GM23338 (cell line): ENCODE results near the gene COMMD3. TPM values are rescaled to one million over a fixed set of nuclear protein-coding genes. Genes with fewer than 3 reads are reported as not detected.

Experiments used
- ATAC-seq: fragments of 200-7000 bp; cut with Tn5 transposase; 3 replicates; pipeline ENCODE4 v1.9.1; 2020
- DNase-seq: peaks from one replicate; pipeline ENCODE4 v3.0.0-alpha.2; 2015; ENCODE audit warnings: low spot score
- H2AFZ ChIP-seq: fragments of 200-600 bp; sonication (generic); 2 replicates; pipeline ENCODE4 v1.8.0; 2016; ENCODE audit warnings: antibody characterized with exemption, mild to moderate bottlenecking, moderate library complexity
- H3F3A ChIP-seq: fragments of 200-600 bp; sonication (generic); replicated peaks from 2 replicates; pipeline ENCODE4 v1.8.0; 2017; ENCODE audit warnings: antibody characterized with exemption, mixed run types, low read depth
- H3K27ac ChIP-seq: fragments of 200-600 bp; sonication (generic); 2 replicates; pipeline ENCODE4 v1.6.1; 2016; ENCODE audit warnings: low read depth
- H3K27me3 ChIP-seq: fragments of 200-600 bp; sonication (generic); 2 replicates; pipeline ENCODE4 v1.8.0; 2016; ENCODE audit warnings: mild to moderate bottlenecking, mixed run types, moderate library complexity; ENCODE audit not compliant: insufficient read depth
- H3K36me3 ChIP-seq: fragments of 200-600 bp; sonication (generic); 2 replicates; pipeline ENCODE4 v1.8.0; 2016; ENCODE audit warnings: mild to moderate bottlenecking; ENCODE audit not compliant: insufficient read depth
- H3K4me1 ChIP-seq: fragments of 200-600 bp; sonication (generic); 2 replicates; pipeline ENCODE4 v1.8.0; 2016; ENCODE audit warnings: mild to moderate bottlenecking, moderate library complexity; ENCODE audit not compliant: insufficient read depth
- H3K4me2 ChIP-seq: fragments of 200-600 bp; sonication (generic); 2 replicates; pipeline ENCODE4 v1.7.1; 2017; ENCODE audit warnings: mixed run types
- H3K4me3 ChIP-seq: fragments of 200-600 bp; sonication (generic); 2 replicates; pipeline ENCODE4 v1.6.1; 2016; ENCODE audit warnings: mixed run types
- H3K79me2 ChIP-seq: fragments of 200-600 bp; sonication (generic); replicated peaks from 2 replicates; pipeline ENCODE4 v1.8.0; 2017; ENCODE audit warnings: mild to moderate bottlenecking; ENCODE audit not compliant: insufficient read depth
- H3K9me2 ChIP-seq: fragments of 200-600 bp; sonication (generic); 2 replicates; pipeline ENCODE4 v1.8.0; 2017; ENCODE audit not compliant: insufficient read depth
- H4K20me1 ChIP-seq: fragments of 200-600 bp; sonication (generic); replicated peaks from 2 replicates; pipeline ENCODE4 v1.8.0; 2017; ENCODE audit warnings: mild to moderate bottlenecking; ENCODE audit not compliant: insufficient read depth
- H3K27ac Mint-ChIP-seq: 2 replicates; pipeline ENCODE4 v1.8.0; 2020; ENCODE audit warnings: inconsistent platforms, mild to moderate bottlenecking, moderate library complexity, mixed read lengths
- H3K27me3 Mint-ChIP-seq: 3 replicates; pipeline ENCODE4 v1.8.0; 2022; ENCODE audit warnings: low read depth, mild to moderate bottlenecking, moderate library complexity, mixed read lengths, inconsistent platforms; ENCODE audit not compliant: insufficient read depth, poor library complexity
- H3K36me3 Mint-ChIP-seq: 3 replicates; pipeline ENCODE4 v1.8.0; 2021; ENCODE audit warnings: low read depth, mild to moderate bottlenecking, inconsistent platforms, moderate library complexity, mixed read lengths
- H3K4me1 Mint-ChIP-seq: 3 replicates; pipeline ENCODE4 v1.8.0; 2020; ENCODE audit warnings: mild to moderate bottlenecking, inconsistent platforms, mixed read lengths
- H3K4me3 Mint-ChIP-seq: 3 replicates; pipeline ENCODE4 v1.8.0; 2021; ENCODE audit warnings: moderate library complexity, mild to moderate bottlenecking, inconsistent platforms, mixed read lengths
- H3K9me3 Mint-ChIP-seq: 3 replicates; pipeline ENCODE4 v1.8.0; 2020; ENCODE audit warnings: moderate library complexity, mild to moderate bottlenecking, inconsistent platforms, mixed read lengths
- CREB1 ChIP-seq: fragments of 250-450 bp; sonication (Bioruptor Pico); IDR thresholded peaks from 2 replicates; pipeline ENCODE4 v1.5.0; 2020; ENCODE audit warnings: low read depth, mild to moderate bottlenecking, moderate library complexity
- CTCF ChIP-seq, 2 experiments: fragments of 200-600 bp in 1 of 2; sonication (generic) in 1 of 2; conservative IDR thresholded peaks; 2 replicates each; pipeline versions ENCODE4 v1.5.1 to v1.6.1; 2016 to 2017; ENCODE audit warnings: antibody characterized with exemption in 2 of 2, low read depth in 2 of 2, mild to moderate bottlenecking in 2 of 2, moderate library complexity in 1 of 2
- ETS1 ChIP-seq: IDR thresholded peaks from 2 replicates; pipeline ENCODE4 v1.6.1; 2016; ENCODE audit warnings: antibody characterized with exemption
- EZH2 ChIP-seq: fragments of 200-600 bp; sonication (generic); IDR thresholded peaks from one replicate; pipeline ENCODE4 v1.8.0; 2017; ENCODE audit warnings: antibody characterized with exemption, mild to moderate bottlenecking, low read depth; ENCODE audit not compliant: unreplicated experiment
- EZH2phosphoT487 ChIP-seq: fragments of 200-600 bp; sonication (generic); IDR thresholded peaks from one replicate; pipeline ENCODE4 v1.8.1; 2018; ENCODE audit warnings: antibody characterized with exemption; ENCODE audit not compliant: unreplicated experiment
- JUNB ChIP-seq: IDR thresholded peaks from one replicate; pipeline ENCODE4 v1.6.1; 2016; ENCODE audit warnings: antibody characterized with exemption; ENCODE audit not compliant: unreplicated experiment
- NANOG ChIP-seq: IDR thresholded peaks from 2 replicates; pipeline ENCODE4 v1.6.1; 2016; ENCODE audit warnings: antibody characterized with exemption, borderline replicate concordance
- POLR2AphosphoS5 ChIP-seq: IDR thresholded peaks from 2 replicates; pipeline ENCODE4 v1.6.1; 2016; ENCODE audit warnings: antibody characterized with exemption, low read depth
- ZNF114 ChIP-seq: fragments of 250-450 bp; sonication (Bioruptor Pico); IDR thresholded peaks from 2 replicates; pipeline ENCODE4 v1.5.0; 2020; ENCODE audit warnings: mild to moderate bottlenecking, moderate library complexity
- ZNF331 ChIP-seq: fragments of 250-450 bp; sonication (Bioruptor Pico); IDR thresholded peaks from 2 replicates; pipeline ENCODE4 v1.5.0; 2020; ENCODE audit warnings: low read depth, mild to moderate bottlenecking, moderate library complexity
- ZNF462 ChIP-seq: fragments of 250-450 bp; sonication (Bioruptor Pico); IDR thresholded peaks from 2 replicates; pipeline ENCODE4 v1.5.0; 2020; ENCODE audit warnings: mild to moderate bottlenecking, moderate library complexity
- polyA plus RNA-seq: library from polyadenylated mRNA; unstranded; fragments of >200 nt; fragmentation: Nextera tagmentation; extraction: Ambion mirVana; gene quantifications from 2 replicates; pipeline ENCODE4 v1.2.1, GENCODE V29; 2016
- total RNA-seq: library from RNA; depleted of rRNA; stranded (reverse); fragments of >200 nt; shearing (Covaris generic); gene quantifications from 2 replicates; pipeline ENCODE4 v1.2.3, GENCODE V29; 2014

The COMMD3 gene
- total and polyA plus RNA-seq, 2 experiments from 2014 or later = 1.1 to 5.2 TPM

GRCh38 chr10:22368402-22368801 is 52.2 kb downstream of the COMMD3 start (continued):
- TF ChIP-seq ZNF462 (CRISPR knock-in tag) (no peak), CTCF (conservative IDR thresholded peaks at IDR 0.05; ENCODE audit: low read depth in 2 of 2) (no peak), ZNF114 (CRISPR knock-in tag) (no peak), JUNB (no peak), POLR2AphosphoS5 (no peak)

- Histone ChIP-seq H3K4me2 (no peak overlapping the region), H3K27ac (no peak overlapping the region), H3K4me1 (no peaks in the 10 kb centered on the region), H3F3A (no peaks in the 10 kb centered on the region), H3K79me2 (no peaks in the 10 kb centered on the region), H3K9me2 (no peaks in the 10 kb centered on the region), H3K27me3 (no peaks in the 10 kb centered on the region), H2AFZ (no peak overlapping the region), H3K36me3 (no peaks in the 10 kb centered on the region), H4K20me1 (no peaks in the 10 kb centered on the region), H3K4me3 (no peak overlapping the region)
- DNase-seq (no peak), ATAC-seq (no peak)
- Mint-ChIP-seq H3K36me3 (no peaks in the 10 kb centered on the region), H3K9me3 (no peaks in the 10 kb centered on the region), H3K27ac (no peak overlapping the region), H3K27me3 (no peaks in the 10 kb centered on the region), H3K4me1 (no peaks in the 10 kb centered on the region), H3K4me3 (no peak overlapping the region)
- no peak for TF ChIP-seq EZH2phosphoT487
- no peak for TF ChIP-seq CREB1 (CRISPR knock-in tag)
- TF ChIP-seq ZNF114 (CRISPR knock-in tag) = no peak
- TF ChIP-seq NANOG = no peak
- TF ChIP-seq EZH2 = no peak
- TF ChIP-seq ETS1 = no peak
- TF ChIP-seq ZNF331 (CRISPR knock-in tag) = no peak
- no peak for TF ChIP-seq CTCF (conservative IDR thresholded peaks at IDR 0.05; ENCODE audit: low read depth in 2 of 2)
Observed at GRCh38 chr10:22368981-22369380, 52.8 kb downstream of the COMMD3 start.
